ENCODE measurements around the gene MIS18A.

Gene MIS18A

DNA sequence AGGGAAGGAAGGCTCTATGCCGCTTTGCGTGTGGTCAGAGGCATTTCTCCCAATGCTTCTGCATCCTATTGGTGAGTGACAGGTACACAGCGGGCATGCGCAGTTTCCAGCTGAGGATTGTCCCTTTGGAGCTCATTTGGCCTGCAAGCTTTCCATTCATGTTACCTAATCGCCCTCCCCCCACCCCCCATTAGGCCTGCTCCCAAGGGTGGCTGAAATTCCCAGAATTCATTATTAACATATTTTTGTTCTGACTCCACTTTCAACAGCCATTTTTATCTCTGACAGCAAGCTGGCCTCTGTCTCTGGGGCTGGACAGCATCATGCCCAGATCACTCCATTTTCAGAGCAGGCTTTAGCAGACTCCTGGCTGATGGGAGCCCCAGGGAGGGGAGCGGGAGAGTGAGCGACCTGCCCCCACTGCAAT is 25.6 kb downstream of the MIS18A start:
- DNase-seq (ENCODE audit: low read depth), result no peak

DNA sequence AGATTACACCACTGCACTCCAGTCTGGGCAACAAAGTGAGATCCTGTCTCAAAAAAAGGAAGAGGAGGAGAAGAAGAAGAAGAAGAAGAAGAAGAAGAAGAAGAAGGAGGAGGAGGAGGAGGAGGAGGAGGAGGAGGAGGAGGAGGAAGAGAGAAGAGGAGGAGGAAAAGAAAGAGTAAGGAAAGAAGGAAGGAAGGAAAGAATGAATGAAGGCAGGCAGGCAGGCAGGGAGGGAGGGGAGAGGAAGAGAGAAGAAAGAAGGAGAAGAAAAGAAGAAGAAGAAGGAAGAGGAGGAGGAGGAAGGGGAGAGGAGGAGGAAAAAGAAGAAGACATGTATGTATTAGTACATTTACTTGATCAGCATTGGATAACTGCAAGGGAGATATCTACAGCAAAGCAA is 26.7 kb downstream of the MIS18A start:
- DNase-seq (ENCODE audit: low read depth), result no peak

DNA sequence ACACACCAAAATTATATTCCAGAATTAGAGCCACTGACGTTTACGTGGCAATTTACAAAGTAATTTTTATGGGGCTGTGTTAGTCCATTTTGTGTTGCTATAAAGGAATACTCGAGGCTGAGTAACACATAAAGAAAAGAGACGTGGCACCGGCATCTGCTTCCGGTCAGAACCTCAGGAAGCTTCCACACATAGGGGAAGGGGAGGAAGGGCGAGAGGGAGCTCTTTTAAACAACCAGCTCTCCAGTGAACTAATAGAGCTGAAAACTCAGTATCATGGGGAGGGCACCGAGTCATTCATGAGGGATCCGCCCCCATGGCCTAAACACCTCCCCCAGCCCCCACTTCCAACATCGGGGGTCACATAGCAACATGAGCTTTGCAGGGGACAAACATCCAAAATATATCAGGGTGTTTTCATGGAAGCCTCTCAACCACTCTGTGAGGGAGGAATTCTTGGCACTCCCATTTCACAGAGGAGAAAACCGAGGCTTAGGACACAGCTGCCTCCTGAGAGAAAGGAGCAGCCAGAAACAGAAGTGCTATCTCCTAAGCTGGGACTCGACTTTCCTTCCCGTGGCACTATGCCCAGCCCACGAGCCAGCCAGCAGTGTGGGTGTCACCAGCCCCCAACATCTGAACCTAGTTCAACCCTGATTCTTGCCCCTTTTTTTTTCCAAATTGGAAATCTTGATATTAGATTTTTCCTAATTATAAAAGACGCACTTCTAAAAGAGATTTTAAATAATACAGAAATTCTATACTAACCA is 29.2 kb downstream of the MIS18A start:
- DNase-seq (ENCODE audit: low read depth), result no peak

DNA sequence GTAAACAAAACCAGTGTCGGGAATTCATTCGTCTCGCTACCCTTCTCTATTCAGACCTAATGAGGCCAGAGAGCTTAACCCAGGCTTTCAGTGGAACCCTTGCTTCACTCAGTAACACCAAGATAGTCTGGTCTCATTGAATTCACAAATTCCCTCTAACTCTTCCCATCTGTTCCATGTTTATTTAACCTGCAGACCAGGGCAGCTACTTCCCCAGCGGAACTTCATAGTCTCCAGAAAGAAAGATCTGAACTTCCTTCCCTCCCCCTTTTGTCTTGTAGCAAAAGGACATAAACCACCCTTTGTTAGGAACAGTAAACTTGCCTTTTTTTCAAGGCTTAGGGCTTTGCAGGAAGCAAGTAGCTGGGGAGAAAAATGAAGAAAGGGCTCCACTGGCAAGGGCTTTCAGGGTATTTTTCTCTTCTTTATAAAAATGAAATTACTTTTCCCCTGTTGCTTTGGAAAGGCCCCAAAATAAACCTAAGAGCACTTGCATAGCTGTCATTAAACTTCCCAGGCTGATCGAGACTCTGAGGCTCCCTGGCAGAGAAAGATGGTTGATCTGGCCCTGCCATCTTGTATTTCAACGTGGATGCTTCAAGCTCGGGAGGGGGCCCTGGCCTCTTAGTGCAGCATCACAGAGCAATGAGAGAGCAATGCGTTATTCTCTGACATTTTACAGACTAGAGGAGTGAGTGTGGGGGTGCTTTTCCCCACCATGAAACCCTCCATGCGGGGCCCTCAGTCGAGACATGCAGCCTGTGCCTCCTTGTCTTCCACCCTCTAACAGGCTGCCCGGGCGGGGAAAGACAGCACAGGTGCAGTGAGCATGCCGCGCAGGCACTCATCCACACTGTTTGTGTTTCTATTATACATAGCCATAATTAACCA is 30.0 kb downstream of the MIS18A start:
- DNase-seq (ENCODE audit: low read depth), result no peak

DNA sequence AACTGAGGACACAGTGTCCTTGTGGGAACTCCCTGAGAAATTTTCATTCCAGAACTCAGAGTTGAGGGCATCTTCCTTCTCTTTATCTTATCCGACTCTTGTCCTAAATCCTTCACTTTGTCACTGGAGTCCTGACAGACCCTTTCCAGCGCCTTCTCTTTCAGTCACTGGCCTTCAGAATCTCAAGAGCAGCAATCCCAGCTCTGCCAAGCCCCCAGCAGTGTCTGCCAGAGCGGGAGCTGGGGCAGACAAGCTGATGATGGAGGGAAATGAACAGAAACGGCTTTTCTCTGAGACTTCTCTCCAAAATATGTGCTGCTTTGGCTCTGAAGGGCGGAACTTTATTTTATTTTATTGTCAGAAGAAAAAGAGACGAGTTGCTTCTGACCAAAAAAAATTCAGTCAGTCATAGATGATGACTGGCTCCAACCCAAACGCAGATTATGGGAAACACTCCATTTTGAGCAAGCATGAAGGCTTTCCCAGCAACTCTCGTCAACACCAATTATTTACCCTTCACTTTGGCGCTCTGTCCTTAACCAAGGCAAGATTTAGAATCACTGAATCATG is 32.2 kb downstream of the MIS18A start:
- no peak for DNase-seq (ENCODE audit: low read depth)

DNA sequence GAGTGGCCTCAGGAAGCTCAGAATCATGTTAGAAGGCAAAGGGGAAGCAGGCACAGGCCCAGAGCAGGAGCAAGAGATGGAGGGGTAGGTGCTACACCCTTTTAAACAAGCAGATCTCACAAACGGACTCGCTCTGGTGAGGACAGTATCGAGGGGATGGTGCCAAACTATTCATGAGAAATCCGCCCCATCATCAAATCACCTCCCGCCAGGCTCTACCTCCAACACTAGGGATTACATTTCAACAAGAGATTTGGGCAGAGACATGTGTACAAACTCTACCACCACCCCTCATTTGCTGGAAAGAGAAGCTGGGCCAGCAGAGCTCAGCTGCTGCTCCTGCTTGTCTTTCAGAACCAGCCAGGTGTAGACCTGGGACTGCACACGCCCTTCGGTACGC is 32.9 kb downstream of the MIS18A start:
- DNase-seq (ENCODE audit: low read depth), result no peak

DNA sequence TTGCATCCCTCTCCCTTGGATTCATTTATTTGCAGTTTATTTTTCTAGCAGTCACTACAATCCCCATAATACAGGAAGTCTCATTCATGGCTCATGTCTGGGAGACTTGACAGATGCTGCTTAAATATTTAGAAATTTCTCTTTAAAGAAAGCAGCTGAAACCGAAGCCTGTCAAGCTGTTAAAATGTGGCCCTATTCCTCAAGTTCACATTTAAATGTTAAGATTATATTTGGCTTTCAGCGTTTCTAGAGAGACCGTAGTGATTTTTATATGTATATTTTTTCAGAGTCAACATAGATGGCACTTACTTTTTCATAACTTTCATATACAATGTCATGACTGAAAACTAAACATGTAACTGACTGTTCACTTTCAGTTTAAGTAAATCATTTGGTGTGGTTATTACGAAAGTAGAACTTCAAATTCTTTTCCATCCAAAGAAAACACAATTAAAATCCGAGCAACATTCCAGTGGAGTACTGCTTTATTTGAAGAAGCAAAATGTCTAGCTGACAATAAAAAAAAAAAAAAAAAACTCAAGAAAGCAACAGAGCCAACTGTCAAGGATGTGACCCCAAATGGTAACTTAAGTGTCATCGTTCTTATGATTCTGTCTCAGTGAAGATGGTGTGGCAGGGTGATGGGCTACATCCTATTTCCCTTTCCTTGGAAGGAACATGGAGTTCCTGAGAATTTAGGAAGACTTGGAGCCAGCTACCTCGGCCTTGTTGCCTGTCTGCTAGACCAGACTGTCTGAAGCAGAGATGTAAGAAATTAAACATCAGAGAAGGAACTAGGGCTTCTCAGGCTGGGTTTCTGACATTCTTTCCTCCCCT is 37.8 kb downstream of the MIS18A start:
- no peak for DNase-seq (ENCODE audit: low read depth)

DNA sequence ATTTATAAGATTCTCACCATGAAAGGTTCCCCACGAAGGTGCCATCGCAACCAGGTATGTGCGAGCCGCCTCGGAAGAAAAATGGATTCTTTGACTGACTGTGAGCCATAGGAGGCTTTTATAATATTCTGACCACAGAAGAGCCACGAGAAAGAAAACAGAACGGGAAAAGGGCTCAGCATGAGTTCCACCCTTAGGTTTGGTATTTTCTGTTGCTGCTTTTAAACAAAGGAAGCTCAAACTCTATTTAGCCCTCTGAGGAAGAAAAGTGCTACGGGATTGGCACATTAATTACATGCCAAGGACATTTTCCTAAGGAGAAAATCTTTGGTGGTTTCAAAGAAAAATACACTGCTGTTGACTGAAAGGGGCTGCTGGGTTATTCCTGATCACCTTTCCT is 39.3 kb downstream of the MIS18A start:
- DNase-seq (ENCODE audit: low read depth), result no peak

DNA sequence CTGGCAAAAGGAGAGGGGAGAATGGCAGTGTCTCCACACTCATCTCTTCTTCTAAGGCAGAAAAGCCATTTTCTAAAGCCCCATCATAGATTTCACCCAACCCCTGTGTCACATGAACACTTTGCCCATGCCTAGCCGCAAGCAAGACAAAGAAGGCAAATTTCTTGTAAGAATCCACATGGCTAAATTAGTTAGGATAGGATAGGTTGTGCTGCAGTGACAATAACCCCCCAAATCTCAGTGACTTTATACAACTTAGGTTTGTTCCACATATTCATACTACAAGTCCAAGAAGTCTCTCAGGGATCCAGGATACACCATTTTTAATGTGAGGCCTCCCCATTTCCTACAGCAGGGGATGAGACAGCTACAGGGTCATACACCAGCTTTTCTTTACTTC is 40.8 kb downstream of the MIS18A start:
- DNase-seq (ENCODE audit: low read depth), result no peak

DNA sequence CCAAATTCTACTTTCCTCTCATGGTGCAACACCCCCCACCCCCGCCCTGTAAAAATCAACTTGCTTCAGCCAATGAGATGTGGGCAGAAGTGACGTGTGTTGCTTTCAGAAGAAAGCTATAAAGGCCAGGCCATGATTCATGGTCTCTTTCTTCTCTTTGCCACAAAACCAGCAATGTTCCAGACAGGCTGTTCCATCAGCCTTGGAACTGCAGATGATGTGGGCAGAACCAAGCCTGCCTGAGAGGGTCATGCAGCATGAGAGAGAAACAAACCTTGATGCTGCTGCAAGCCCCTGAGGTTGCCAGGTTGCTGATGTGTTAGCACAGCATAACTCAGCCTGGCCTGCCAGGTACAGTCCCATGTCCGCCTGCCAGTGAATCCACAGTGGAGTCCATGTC is 41.8 kb downstream of the MIS18A start:
- no peak for DNase-seq (ENCODE audit: low read depth)

DNA sequence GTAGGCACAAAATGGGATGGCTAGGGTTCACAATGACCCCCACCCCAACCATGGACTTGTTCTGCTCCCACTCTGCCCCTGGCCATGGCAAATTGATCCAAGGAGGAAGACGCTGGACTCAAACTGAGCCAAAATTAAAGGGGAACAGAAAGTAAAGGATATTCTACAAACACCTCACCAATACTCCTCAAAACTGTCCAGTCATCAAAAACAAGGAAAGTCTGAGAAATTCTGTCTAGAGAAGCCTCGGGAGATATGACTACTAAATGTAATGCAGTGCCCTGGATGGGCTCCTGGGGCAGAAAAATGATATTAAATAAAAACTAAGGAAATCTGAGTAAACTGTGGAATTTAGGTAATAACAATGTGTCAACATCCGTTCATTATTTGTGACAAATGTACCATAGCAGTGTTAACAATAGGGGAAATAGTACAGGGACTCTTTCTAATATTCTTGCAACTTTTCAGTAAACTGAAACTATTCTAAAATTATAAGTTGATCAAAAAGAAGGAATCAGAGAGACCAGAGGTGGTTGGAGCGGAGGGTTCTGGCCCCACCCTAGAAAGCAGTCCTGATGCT is 45.0 kb downstream of the MIS18A start:
- no peak for DNase-seq (ENCODE audit: low read depth)

DNA sequence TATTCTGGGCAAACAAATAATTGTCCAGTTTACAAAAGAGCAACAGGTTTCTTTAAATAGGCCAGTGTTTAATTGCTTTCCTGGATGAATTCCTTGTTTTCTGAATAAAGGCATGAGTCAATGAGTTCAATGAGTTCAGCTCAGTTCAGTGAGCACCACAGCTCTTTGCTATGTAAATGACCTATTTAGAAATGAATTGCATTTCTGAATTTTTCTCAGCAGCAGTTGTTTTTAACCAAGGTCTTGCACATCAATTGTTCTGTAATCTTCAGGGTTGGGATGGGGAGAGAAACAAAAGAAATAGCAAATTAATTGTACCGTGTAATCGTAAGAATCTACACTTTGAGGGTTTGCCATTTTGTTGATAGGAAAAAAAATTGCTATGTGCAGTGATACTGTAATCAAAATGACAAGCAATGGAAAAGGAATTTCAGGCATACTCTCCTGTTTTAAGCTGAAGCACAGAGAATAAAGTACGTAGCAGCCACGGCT is 45.7 kb downstream of the MIS18A start:
- no peak for DNase-seq (ENCODE audit: low read depth)

DNA sequence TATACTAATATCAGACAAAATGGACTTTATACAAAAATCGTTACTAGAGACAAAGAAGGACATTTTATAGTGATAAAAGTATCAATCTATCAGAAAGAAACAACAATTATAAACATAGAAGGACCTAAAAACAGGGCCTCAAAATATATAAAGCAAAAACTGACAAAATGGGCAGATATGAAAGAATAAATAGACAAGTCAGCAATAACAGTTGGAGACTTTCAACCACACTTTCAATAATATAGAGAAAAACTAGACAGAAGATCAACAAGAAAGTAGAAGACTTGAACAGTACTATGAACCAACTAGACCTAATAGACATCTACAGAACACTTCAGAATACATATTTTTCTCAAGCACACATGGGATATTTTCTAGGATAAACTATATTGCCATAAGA is 52.4 kb downstream of the MIS18A start:
- DNase-seq (ENCODE audit: low read depth), result no peak
